Cardiac muscle cell (in vitro differentiated cells and primary cell): ENCODE measurements around the gene PJVK. TPM values are rescaled to one million over a fixed set of nuclear protein-coding genes. Genes with fewer than 3 reads are reported as not detected.

Experiments
- DNase-seq, 2 donors: peaks; one replicate each; pipeline versions ENCODE4 v3.0.0 to v3.0.0-alpha.2; 2010 to 2017; ENCODE audit warnings: low read depth in 1 of 2, low spot score in 1 of 2
- H3K27ac ChIP-seq: fragments of 200-600 bp; sonication (generic); 2 replicates; pipeline ENCODE4 v1.5.1; 2016
- H3K27me3 ChIP-seq: fragments of 200-600 bp; sonication (generic); 2 replicates; pipeline ENCODE4 v1.6.0; 2016; ENCODE audit warnings: control low read depth
- H3K36me3 ChIP-seq: fragments of 200-600 bp; sonication (generic); 2 replicates; pipeline ENCODE4 v1.5.1; 2016; ENCODE audit warnings: control low read depth
- H3K4me1 ChIP-seq: fragments of 200-600 bp; sonication (generic); 2 replicates; pipeline ENCODE4 v1.8.1; 2017; ENCODE audit warnings: low read depth, mild to moderate bottlenecking, mixed run types
- H3K4me3 ChIP-seq: fragments of 200-600 bp; sonication (generic); 2 replicates; pipeline ENCODE4 v1.5.1; 2016; ENCODE audit warnings: mild to moderate bottlenecking
- H3K9me3 ChIP-seq: fragments of 200-600 bp; sonication (generic); 2 replicates; pipeline ENCODE4 v1.5.1; 2017; ENCODE audit warnings: low read depth, mild to moderate bottlenecking, control low read depth
- polyA plus RNA-seq: library from polyadenylated mRNA; unstranded; fragments of >200 nt; fragmentation: Nextera tagmentation; extraction: Ambion mirVana; gene quantifications from 2 replicates; pipeline ENCODE4 v1.2.1, GENCODE V29; 2016
- total RNA-seq: library from RNA; depleted of rRNA; stranded (reverse); fragments of >200 nt; gene quantifications from 2 replicates; pipeline ENCODE4 v1.2.3, GENCODE V29; 2016
- TF ChIP-seq, protein P1 (sequence below): IDR thresholded peaks from 2 replicates; pipeline ENCODE4 v1.5.1; 2012; ENCODE audit warnings: low read depth, mild to moderate bottlenecking, low read length

PJVK gene
- total RNA-seq (3.9 and 6.9 TPM in 2 replicates), polyA plus RNA-seq (12.9 and 13.3 TPM in 2 replicates)

GRCh38 chr2:178450774-178451525, at the start of gene PJVK, which contains the start of gene PRKRA:
Gene PJVK, plus strand, starts transcription at chr2:178451378. Its CDS starts 2,032 bp downstream, at chr2:178453410.
Gene PRKRA, minus strand, starts transcription at chr2:178451175. Its CDS starts 145 bp downstream, at chr2:178451030.
- TF ChIP-seq, protein P1, sequence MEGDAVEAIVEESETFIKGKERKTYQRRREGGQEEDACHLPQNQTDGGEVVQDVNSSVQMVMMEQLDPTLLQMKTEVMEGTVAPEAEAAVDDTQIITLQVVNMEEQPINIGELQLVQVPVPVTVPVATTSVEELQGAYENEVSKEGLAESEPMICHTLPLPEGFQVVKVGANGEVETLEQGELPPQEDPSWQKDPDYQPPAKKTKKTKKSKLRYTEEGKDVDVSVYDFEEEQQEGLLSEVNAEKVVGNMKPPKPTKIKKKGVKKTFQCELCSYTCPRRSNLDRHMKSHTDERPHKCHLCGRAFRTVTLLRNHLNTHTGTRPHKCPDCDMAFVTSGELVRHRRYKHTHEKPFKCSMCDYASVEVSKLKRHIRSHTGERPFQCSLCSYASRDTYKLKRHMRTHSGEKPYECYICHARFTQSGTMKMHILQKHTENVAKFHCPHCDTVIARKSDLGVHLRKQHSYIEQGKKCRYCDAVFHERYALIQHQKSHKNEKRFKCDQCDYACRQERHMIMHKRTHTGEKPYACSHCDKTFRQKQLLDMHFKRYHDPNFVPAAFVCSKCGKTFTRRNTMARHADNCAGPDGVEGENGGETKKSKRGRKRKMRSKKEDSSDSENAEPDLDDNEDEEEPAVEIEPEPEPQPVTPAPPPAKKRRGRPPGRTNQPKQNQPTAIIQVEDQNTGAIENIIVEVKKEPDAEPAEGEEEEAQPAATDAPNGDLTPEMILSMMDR, result no peak
- Histone ChIP-seq H3K27ac (peak within 1 kb of the TSS; percentile 95), H3K36me3 (peaks cover 16% of the 10 kb centered on the region), H3K27me3 (no peaks in the 10 kb centered on the region), H3K4me3 (peak within 1 kb of the TSS; percentile 51), H3K9me3 (no peaks in the 10 kb centered on the region), H3K4me1 (peaks cover 10% of the 10 kb centered on the region)
- peak; percentile 98 to 99 for DNase-seq

DNA sequence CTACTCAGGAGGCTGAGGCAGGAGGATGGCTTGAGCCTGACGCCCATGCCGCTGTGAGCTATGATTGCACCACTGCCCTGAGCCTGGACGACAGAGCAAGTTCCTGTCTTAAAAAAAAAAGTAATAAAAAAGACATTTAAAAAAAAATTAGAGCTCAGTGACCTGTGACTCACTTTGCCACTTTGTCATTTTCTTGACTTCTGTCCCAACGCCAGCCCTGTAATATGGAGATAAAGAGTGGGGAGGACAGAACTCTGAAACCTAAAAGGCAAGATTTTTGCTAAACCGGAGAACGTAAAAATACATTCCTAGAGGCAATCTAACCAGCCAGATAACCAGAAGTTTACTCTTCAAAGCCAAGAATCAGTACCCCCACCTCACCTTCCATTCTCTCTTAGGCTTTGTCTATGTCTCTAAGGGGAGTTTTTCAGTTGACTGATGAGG, 49.2 kb upstream of the PJVK start:
- no peaks in the 10 kb centered on the region for H3K36me3 ChIP-seq
- H3K27ac ChIP-seq, result no peak overlapping the region
- H3K27me3 ChIP-seq, result no peaks in the 10 kb centered on the region
- H3K4me3 ChIP-seq, result no peak overlapping the region
- TF ChIP-seq, protein P1, result no peak
- no peaks in the 10 kb centered on the region for H3K9me3 ChIP-seq
- no peak for DNase-seq
- H3K4me1 ChIP-seq, result peaks cover 5% of the 10 kb centered on the region

DNA sequence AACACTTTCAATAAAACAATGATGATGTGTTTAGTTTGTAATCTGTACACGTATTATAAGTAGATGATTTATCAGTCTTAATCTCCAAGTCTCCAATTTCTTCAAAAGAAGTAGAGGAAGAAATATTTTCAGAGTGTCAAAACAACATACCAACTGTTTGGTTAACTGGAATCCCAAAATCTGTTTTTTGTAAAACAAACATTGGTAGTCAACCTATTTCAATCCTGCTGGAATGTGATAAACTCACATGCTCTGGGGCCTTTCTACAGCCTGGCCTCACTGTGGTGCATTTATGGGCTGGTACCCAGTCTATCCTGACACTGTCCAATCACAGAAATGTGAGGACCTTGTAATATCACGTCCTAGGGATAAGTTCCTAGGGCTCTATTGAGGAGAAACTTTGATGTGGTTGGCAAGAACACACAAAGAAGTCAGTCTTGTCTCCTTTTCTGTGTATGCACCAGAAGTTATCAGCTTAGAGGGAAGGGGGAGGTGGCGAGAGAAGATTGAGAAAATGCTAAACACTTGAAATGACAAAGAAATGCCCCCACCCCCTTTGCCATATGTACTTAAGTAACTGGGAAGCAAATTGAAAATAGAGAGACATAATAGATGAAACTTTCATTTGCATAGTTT, 47.4 kb upstream of the PJVK start:
- no peaks in the 10 kb centered on the region for H3K4me1 ChIP-seq
- TF ChIP-seq, protein P1, result no peak
- H3K27ac ChIP-seq, result no peak overlapping the region
- no peak overlapping the region for H3K4me3 ChIP-seq
- H3K27me3 ChIP-seq, result no peaks in the 10 kb centered on the region
- no peak for DNase-seq
- no peaks in the 10 kb centered on the region for H3K9me3 ChIP-seq
- H3K36me3 ChIP-seq, result no peaks in the 10 kb centered on the region

- H3K27me3 ChIP-seq, result no peaks in the 10 kb centered on the region
- H3K36me3 ChIP-seq, result no peaks in the 10 kb centered on the region
- TF ChIP-seq, protein P1, result no peak
- H3K9me3 ChIP-seq, result no peaks in the 10 kb centered on the region
- H3K4me3 ChIP-seq, result no peak overlapping the region
- no peak overlapping the region for H3K27ac ChIP-seq
- peak in 1 of 2 donors; percentile 52 for DNase-seq
- no peaks in the 10 kb centered on the region for H3K4me1 ChIP-seq
Observed at GRCh38 chr2:178404368-178404767, 46.8 kb upstream of the PJVK start.

GRCh38 chr2:178409261-178409660, 41.9 kb upstream of the PJVK start:
- no peaks in the 10 kb centered on the region for H3K4me1 ChIP-seq
- TF ChIP-seq, protein P1, result no peak
- H3K27me3 ChIP-seq, result no peaks in the 10 kb centered on the region
- H3K9me3 ChIP-seq, result no peaks in the 10 kb centered on the region
- H3K4me3 ChIP-seq, result no peak overlapping the region
- H3K27ac ChIP-seq, result no peak overlapping the region
- DNase-seq, result no peak
- no peaks in the 10 kb centered on the region for H3K36me3 ChIP-seq
